Ascending aorta (tissue), 2 donors: Measurements from ENCODE around the gene MAOA. TPM values are rescaled to one million over a fixed set of nuclear protein-coding genes. Genes with fewer than 3 reads are reported as not detected.
"Not testable (repeated sequence)": the region's sequence is repeated elsewhere in the genome, so short reads cannot be mapped to it uniquely, and the experiment has no call there.

Source experiments
- DNase-seq, 2 donors: peaks; one replicate each; pipeline ENCODE4 v3.0.0-alpha.2; 2019; ENCODE audit warnings: low spot score in 2 of 2
- H3K27ac ChIP-seq, 2 donors: fragments of 200-600 bp; sonication (generic); one replicate each; pipeline ENCODE4 v1.5.1; 2016 to 2017; ENCODE audit warnings: mild to moderate bottlenecking in 1 of 2
- H3K27me3 ChIP-seq: fragments of 200-600 bp; sonication (generic); one replicate; pipeline ENCODE4 v1.5.1; 2017
- H3K36me3 ChIP-seq, 2 donors: fragments of 200-600 bp; sonication (generic); one replicate each; pipeline ENCODE4 v1.5.1; 2016
- H3K4me1 ChIP-seq, 2 donors: fragments of 200-600 bp; sonication (generic); one replicate each; pipeline ENCODE4 v1.5.1; 2016 to 2017; ENCODE audit warnings: mild to moderate bottlenecking in 1 of 2
- H3K4me3 ChIP-seq, 2 donors: fragments of 200-600 bp; sonication (generic); one replicate each; pipeline ENCODE4 v1.5.1; 2016 to 2017; ENCODE audit warnings: mild to moderate bottlenecking in 1 of 2
- H3K9me3 ChIP-seq, 2 donors: fragments of 200-600 bp; sonication (generic); one replicate each; pipeline ENCODE4 v1.5.1; 2016
- CTCF ChIP-seq, 3 experiments: fragments of 200-600 bp in 2 of 3; fragments of 450-650 bp in 1 of 3; sonication (generic) in 2 of 3; IDR thresholded peaks; one replicate each; pipeline ENCODE4 v1.5.1; 2016 to 2019; ENCODE audit warnings: antibody characterized with exemption in 3 of 3, mild to moderate bottlenecking in 1 of 3, moderate library complexity in 1 of 3
- intact Hi-C: fragments of 100-400 bp; cut with DNase I; formaldehyde crosslinking; loops from one replicate; pipeline ENCODE4 v1.15.1; 2023
- total RNA-seq: library from RNA; depleted of rRNA; stranded (reverse); fragments of >200 nt; gene quantifications from one replicate; pipeline ENCODE4 v1.1.0, GENCODE V29; 2016

The MAOA gene
- total RNA-seq, result 93.6 TPM

DNA sequence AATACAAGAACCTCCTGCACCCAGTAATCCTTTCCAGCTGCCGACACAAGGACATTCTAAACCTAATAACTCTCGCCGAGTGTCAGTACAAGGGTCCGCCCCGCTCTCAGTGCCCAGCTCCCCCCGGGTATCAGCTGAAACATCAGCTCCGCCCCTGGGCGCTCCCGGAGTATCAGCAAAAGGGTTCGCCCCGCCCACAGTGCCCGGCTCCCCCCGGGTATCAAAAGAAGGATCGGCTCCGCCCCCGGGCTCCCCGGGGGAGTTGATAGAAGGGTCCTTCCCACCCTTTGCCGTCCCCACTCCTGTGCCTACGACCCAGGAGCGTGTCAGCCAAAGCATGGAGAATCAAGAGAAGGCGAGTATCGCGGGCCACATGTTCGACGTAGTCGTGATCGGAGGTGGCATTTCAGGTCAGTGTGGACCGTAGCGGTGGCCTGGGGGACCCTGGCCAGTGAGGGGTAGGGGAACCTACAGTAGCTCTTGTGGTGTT is at the start of gene MAOA:
Gene MAOA, plus strand, starts transcription at position 295 of the 490 bp plus-strand sequence. Its CDS starts 43 bp downstream, at position 338.
- no peak for TF ChIP-seq CTCF (IDR thresholded peaks at IDR 0.05)
- Histone ChIP-seq H3K9me3 (no peaks in the 10 kb centered on the region), H3K36me3 (no peaks in the 10 kb centered on the region), H3K4me3 (peak within 1 kb of the TSS; percentile 52 to 83), H3K27me3 (no peaks in the 10 kb centered on the region), H3K27ac (peak within 1 kb of the TSS; percentile 87 to 88), H3K4me1 (peaks cover 0 to 3% of the 10 kb centered on the region in 2 donors)
- DNase-seq, result peak; percentile 64 to 91
- intact Hi-C loops, result no loop called here

DNA sequence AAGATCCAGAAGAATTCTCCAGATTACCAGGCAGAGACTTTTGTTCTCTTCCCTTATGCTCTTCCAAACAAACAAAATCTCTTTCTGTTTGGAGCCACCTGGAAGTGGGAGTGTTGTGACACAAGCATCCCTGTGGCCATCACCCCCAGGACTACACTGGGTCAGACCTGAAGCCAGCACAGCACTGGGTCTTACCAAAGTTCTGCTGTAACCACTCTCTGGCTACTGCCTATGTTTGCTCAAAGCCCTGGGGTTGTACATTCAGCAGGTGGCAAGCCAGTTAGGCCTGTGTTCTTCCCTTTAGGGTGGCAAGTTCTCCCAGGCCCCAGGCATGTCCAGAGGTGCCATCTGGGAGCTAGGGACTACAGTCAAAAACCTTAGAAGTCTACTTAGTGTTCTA is 43.7 kb upstream of the MAOA start:
- no peaks in the 10 kb centered on the region for H3K4me1 ChIP-seq
- peaks cover 6% of the 10 kb centered on the region for H3K27me3 ChIP-seq
- no peaks in the 10 kb centered on the region for H3K36me3 ChIP-seq
- H3K9me3 ChIP-seq, result peaks cover 0 to 5% of the 10 kb centered on the region in 2 donors
- no peak overlapping the region for H3K27ac ChIP-seq
- intact Hi-C loops, result no loop called here
- no peak overlapping the region for H3K4me3 ChIP-seq
- no peak for TF ChIP-seq CTCF (IDR thresholded peaks at IDR 0.05)
- no peak for DNase-seq

DNA sequence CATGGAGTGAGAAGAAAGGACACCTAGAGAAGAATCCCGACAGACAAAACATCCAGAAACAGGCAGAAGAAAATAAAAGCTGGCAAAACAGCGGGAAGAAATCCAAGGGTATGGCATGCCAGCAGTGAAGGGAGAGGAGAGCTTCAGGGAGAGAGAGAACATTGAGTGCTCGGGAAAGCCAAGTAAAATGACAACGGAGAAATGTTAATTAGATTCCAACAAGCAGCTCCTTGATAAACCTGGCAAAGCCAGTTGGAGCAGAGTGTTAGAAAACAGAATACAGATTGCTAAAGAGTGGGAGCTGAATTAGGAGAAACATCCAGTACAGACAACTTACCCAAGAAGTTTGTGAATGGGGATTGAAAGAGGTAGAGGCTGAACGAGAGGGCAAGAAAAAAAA is 40.4 kb upstream of the MAOA start:
- Histone ChIP-seq H3K27ac (no peak overlapping the region), H3K4me3 (no peak overlapping the region), H3K4me1 (no peaks in the 10 kb centered on the region), H3K36me3 (no peaks in the 10 kb centered on the region), H3K27me3 (peaks cover 6% of the 10 kb centered on the region), H3K9me3 (peaks cover 0 to 5% of the 10 kb centered on the region in 2 donors)
- intact Hi-C loops, result no loop called here
- no peak for DNase-seq
- no peak for TF ChIP-seq CTCF (IDR thresholded peaks at IDR 0.05)

GRCh38 chrX:43618366-43619205 is 37.5 kb upstream of the MAOA start:
- no peaks in the 10 kb centered on the region for H3K27me3 ChIP-seq
- H3K27ac ChIP-seq, result no peak overlapping the region
- no peak for TF ChIP-seq CTCF (IDR thresholded peaks at IDR 0.05)
- intact Hi-C loops, result no loop called here
- no peak overlapping the region for H3K4me3 ChIP-seq
- DNase-seq, result no peak
- no peaks in the 10 kb centered on the region for H3K9me3 ChIP-seq
- H3K4me1 ChIP-seq, result no peaks in the 10 kb centered on the region
- no peaks in the 10 kb centered on the region for H3K36me3 ChIP-seq

DNA sequence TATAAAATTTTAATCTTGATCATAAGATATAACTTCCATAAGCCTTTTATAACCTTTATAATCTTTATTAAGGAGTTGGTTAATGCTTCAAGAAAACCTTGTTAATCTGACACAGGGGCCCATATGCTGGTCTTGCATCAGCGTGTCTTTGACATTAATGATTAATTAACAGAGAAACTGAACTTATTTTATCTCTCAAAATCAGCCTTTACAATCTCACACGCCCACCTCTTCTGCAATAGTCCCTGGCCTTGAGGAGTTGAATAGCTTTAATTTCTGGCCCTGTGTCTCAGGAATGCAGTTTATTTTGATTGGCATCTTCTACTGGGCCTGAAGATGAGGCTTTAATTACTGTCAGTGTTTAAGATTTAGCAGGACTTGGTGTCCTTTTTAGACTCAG is 36.2 kb upstream of the MAOA start:
- H3K27ac ChIP-seq, H3K4me1 ChIP-seq, intact Hi-C loops, H3K27me3 ChIP-seq, H3K36me3 ChIP-seq, H3K9me3 ChIP-seq, H3K4me3 ChIP-seq, DNase-seq: not testable (repeated sequence)

DNA sequence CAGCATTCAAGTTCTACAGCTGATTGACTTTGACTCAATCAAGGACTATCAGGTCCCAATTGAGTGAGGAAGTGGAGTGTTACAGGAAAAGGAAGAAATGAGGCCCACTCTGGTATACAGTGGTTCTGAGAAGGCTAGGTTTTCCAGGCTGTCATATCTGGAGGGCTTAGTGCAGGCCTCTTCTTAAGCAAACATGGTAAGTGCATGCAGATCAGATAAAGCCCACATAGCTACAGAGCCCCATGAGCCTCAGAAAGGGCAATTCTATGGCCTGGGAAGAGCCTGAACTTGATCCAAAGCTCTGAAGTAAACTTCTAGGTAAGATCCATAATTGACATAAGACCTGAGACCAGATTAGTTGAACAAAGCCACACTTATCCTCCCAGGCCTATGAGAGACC is 29.0 kb upstream of the MAOA start:
- intact Hi-C loops, result no loop called here

More for the DNA sequence above, 29.0 kb upstream of the MAOA start:
- Histone ChIP-seq H3K36me3 (no peaks in the 10 kb centered on the region), H3K4me1 (no peaks in the 10 kb centered on the region), H3K9me3 (no peaks in the 10 kb centered on the region), H3K27ac (no peak overlapping the region), H3K4me3 (no peak overlapping the region), H3K27me3 (no peaks in the 10 kb centered on the region)
- no peak for DNase-seq
- no peak for TF ChIP-seq CTCF (IDR thresholded peaks at IDR 0.05)
